OCI-LY3 (cell line): ENCODE measurements around the gene KRT84.
"Not testable (repeated sequence)": the region's sequence is repeated elsewhere in the genome, so short reads cannot be mapped to it uniquely, and the experiment has no call there.

Experiments used
- H2AFZ ChIP-seq: fragments of 200-600, 300-600 bp; shearing (Covaris generic); 2 replicates; pipeline ENCODE4 v1.6.0; 2014; ENCODE audit warnings: antibody characterized with exemption, low read depth, low read length
- H3K27ac ChIP-seq: fragments of 200-600, 300-600 bp; sonication (generic); 2 replicates; pipeline ENCODE4 v1.5.1; 2014; ENCODE audit warnings: mild to moderate bottlenecking, low read length, moderate library complexity, mixed read lengths
- H3K27me3 ChIP-seq: fragments of 200-600, 300-600 bp; sonication (generic); 2 replicates; pipeline ENCODE4 v1.6.1; 2014; ENCODE audit warnings: low read depth, low read length, mixed read lengths
- H3K36me3 ChIP-seq: fragments of 200-600, 300-600 bp; sonication (generic); replicated peaks from 2 replicates; pipeline ENCODE3; 2014; ENCODE audit warnings: low read depth, low read length, mixed read lengths
- H3K4me1 ChIP-seq: fragments of 300-600, 200-600 bp; sonication (generic); 2 replicates; pipeline ENCODE4 v1.6.1; 2014; ENCODE audit warnings: low read length, mixed read lengths
- H3K4me2 ChIP-seq: fragments of 200-600, 300-600 bp; sonication (generic); 2 replicates; pipeline ENCODE4 v1.6.1; 2014; ENCODE audit warnings: low read length, mixed read lengths
- H3K4me3 ChIP-seq: fragments of 300-600, 200-600 bp; sonication (generic); 2 replicates; pipeline ENCODE4 v1.5.1; 2014; ENCODE audit warnings: antibody characterized with exemption, mild to moderate bottlenecking, low read length, moderate library complexity
- H3K79me2 ChIP-seq: fragments of 300-600, 200-600 bp; shearing (Covaris generic); 2 replicates; pipeline ENCODE4 v1.6.1; 2014; ENCODE audit warnings: mild to moderate bottlenecking, low read length, mixed read lengths
- H3K9ac ChIP-seq: fragments of 300-600, 200-600 bp; shearing (Covaris generic); 2 replicates; pipeline ENCODE4 v1.6.0; 2014; ENCODE audit warnings: mild to moderate bottlenecking, low read length, moderate library complexity
- H3K9me3 ChIP-seq: fragments of 200-600, 300-600 bp; shearing (Covaris generic); 2 replicates; pipeline ENCODE4 v1.6.1; 2014; ENCODE audit warnings: low read length, mixed read lengths; ENCODE audit not compliant: insufficient read depth
- H4K20me1 ChIP-seq: fragments of 200-600, 300-600 bp; sonication (generic); 2 replicates; pipeline ENCODE4 v1.6.1; 2016; ENCODE audit warnings: low read length, mixed read lengths; ENCODE audit not compliant: insufficient read depth
- CTCF ChIP-seq: fragments of 200-600, 300-600 bp; sonication (generic); IDR thresholded peaks from 2 replicates; pipeline ENCODE4 v1.5.1; 2014; ENCODE audit warnings: antibody characterized with exemption, low read length, low read depth
- EZH2phosphoT487 ChIP-seq: fragments of 200-600 bp; shearing (Covaris generic); IDR thresholded peaks from 2 replicates; pipeline ENCODE4 v1.6.1; 2018; ENCODE audit warnings: antibody characterized with exemption, mixed run types, low read depth

Gene KRT84

DNA sequence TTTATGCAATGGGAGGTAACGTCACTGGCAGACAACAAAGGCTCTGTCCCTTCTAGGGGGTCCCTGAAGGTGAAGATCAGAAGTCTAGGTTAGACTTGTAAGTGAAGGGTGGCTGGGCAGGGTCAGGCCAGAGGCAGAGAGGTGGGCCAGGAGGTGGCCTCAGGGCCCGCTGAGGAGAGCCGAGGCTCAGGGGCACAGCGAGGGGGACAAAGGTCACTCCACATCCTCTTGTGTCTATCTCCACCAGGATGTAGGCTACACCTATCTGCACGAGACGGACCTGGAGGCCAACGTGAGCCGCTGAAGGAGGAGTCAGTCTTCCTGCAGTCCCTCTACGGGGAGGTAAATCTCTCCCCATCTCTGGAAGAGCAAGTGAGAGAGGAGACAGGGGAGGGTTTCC, 38.4 kb downstream of the KRT84 start:
- Histone ChIP-seq H4K20me1 (no peaks in the 10 kb centered on the region), H3K9ac (no peak overlapping the region), H3K4me3 (no peak overlapping the region), H3K27ac (no peak overlapping the region), H3K79me2 (no peaks in the 10 kb centered on the region), H3K27me3 (peaks cover 43% of the 10 kb centered on the region), H2AFZ (no peak overlapping the region), H3K36me3 (no peaks in the 10 kb centered on the region), H3K9me3 (no peaks in the 10 kb centered on the region), H3K4me2 (no peak overlapping the region), H3K4me1 (no peaks in the 10 kb centered on the region)
- TF ChIP-seq EZH2phosphoT487, result no peak
- TF ChIP-seq CTCF, result no peak

- Histone ChIP-seq H3K9ac (no peak overlapping the region), H3K4me1 (no peaks in the 10 kb centered on the region), H3K4me2 (no peak overlapping the region), H4K20me1 (no peaks in the 10 kb centered on the region), H2AFZ (no peak overlapping the region), H3K27ac (no peak overlapping the region), H3K36me3 (no peaks in the 10 kb centered on the region), H3K79me2 (no peaks in the 10 kb centered on the region), H3K27me3 (peaks cover 39% of the 10 kb centered on the region), H3K9me3 (no peaks in the 10 kb centered on the region), H3K4me3 (no peak overlapping the region)
- no peak for TF ChIP-seq EZH2phosphoT487
- TF ChIP-seq CTCF, result no peak
Observed at GRCh38 chr12:52346593-52346992, 38.9 kb downstream of the KRT84 start.

DNA sequence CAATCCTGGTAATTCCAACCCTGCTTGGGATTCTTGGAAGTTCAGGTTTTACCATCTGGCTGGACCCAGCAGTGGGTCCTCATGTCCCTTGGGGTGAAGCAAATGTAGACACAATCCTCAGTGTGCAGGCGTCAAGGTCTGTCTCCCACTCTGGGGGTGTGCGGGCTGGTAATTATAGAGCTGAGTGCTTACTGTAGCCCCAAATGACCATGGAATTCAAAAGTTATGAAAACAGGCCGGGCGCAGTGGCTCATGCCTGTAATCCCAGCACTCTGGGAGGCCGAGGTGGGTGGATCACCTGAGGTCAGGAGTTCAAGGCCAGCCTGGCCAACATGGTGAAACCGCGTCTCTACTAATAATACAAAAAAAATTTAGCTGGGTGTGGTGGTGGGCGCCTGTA, 40.4 kb downstream of the KRT84 start:
- not testable (repeated sequence) for H3K9me3 ChIP-seq, H3K9ac ChIP-seq, H4K20me1 ChIP-seq, H3K36me3 ChIP-seq, H3K4me1 ChIP-seq, H3K4me2 ChIP-seq, H3K79me2 ChIP-seq, H3K27ac ChIP-seq, H3K4me3 ChIP-seq, H2AFZ ChIP-seq
- peaks cover 32% of the 10 kb centered on the region for H3K27me3 ChIP-seq

DNA sequence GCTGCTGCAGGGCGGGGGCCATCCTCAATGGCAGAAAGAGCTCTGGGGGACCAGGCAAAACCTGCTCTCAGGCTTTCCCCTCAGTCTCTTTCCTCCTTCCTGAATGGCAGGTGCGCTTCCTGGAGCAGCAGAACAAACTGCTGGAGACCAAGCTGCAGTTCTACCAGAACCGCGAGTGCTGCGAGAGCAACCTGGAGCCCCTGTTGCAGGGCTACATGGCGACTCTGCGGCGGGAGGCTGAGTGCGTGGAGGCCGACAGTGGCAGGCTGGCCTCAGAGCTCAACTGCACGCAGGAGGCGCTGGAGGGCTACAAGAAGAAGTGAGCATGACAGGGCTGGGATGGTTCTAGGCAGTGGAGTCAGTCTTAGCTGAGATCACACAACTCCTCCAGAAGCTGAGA, 41.3 kb downstream of the KRT84 start:
- H3K9ac ChIP-seq, result no peak overlapping the region
- no peak for TF ChIP-seq CTCF
- no peak for TF ChIP-seq EZH2phosphoT487
- no peak overlapping the region for H3K4me3 ChIP-seq
- H3K9me3 ChIP-seq, result no peaks in the 10 kb centered on the region
- H3K4me2 ChIP-seq, result no peak overlapping the region
- H3K4me1 ChIP-seq, result no peaks in the 10 kb centered on the region
- no peaks in the 10 kb centered on the region for H3K79me2 ChIP-seq
- H4K20me1 ChIP-seq, result no peaks in the 10 kb centered on the region
- H3K27me3 ChIP-seq, result peaks cover 26% of the 10 kb centered on the region
- no peaks in the 10 kb centered on the region for H3K36me3 ChIP-seq
- H3K27ac ChIP-seq, result no peak overlapping the region
- no peak overlapping the region for H2AFZ ChIP-seq

- no peaks in the 10 kb centered on the region for H4K20me1 ChIP-seq
- H3K36me3 ChIP-seq, result no peaks in the 10 kb centered on the region
- no peaks in the 10 kb centered on the region for H3K79me2 ChIP-seq
- peaks cover 21% of the 10 kb centered on the region; the same call in 1 of the 2 replicates for H3K27me3 ChIP-seq
- no peak overlapping the region for H3K4me2 ChIP-seq
- H3K9ac ChIP-seq, result no peak overlapping the region
- H2AFZ ChIP-seq, result no peak overlapping the region
- no peaks in the 10 kb centered on the region for H3K9me3 ChIP-seq
- no peak overlapping the region for H3K27ac ChIP-seq
- no peak for TF ChIP-seq CTCF
- TF ChIP-seq EZH2phosphoT487, result no peak
- no peak overlapping the region for H3K4me3 ChIP-seq
- H3K4me1 ChIP-seq, result no peaks in the 10 kb centered on the region
Observed at GRCh38 chr12:52343550-52343949, 41.9 kb downstream of the KRT84 start.
